Naive thymus-derived CD4-positive, alpha-beta T cell (primary cell): Measurements from ENCODE around the gene COL9A1. TPM values are rescaled to one million over a fixed set of nuclear protein-coding genes. Genes with fewer than 3 reads are reported as not detected.

ENCODE experiments used
- ATAC-seq: fragments of 150-1000 bp; cut with Tn5 transposase; 2 replicates; pipeline ENCODE4 v1.10.0; 2021; ENCODE audit warnings: mild to moderate bottlenecking, moderate library complexity
- CTCF ChIA-PET: fragments of 350-600 bp; sonication (Branson Sonifier 250); formaldehyde crosslinking; loops from one replicate; lab custom pipeline; 2021; ENCODE audit warnings: antibody characterized with exemption; lab: Charles Lee
- POLR2A ChIA-PET: fragments of 350-600 bp; sonication (Branson Sonifier 250); formaldehyde crosslinking; loops from one replicate; lab custom pipeline; 2021; ENCODE audit warnings: antibody characterized with exemption, inconsistent platforms; lab: Charles Lee
- DNase-seq, 9 donors: peaks; one replicate each; pipeline versions ENCODE4 v3.0.0 to v3.0.0-alpha.2; 2020 to 2022; ENCODE audit warnings: mixed read lengths in 1 of 9
- H3K27ac ChIP-seq: one replicate; pipeline ENCODE4 v1.7.0; 2013; ENCODE audit warnings: mild to moderate bottlenecking, low read depth, low read length, moderate library complexity
- H3K27me3 ChIP-seq, 2 donors: one replicate each; pipeline ENCODE4 v1.7.0; 2013; ENCODE audit warnings: low read length in 2 of 2, mild to moderate bottlenecking in 2 of 2, moderate library complexity in 2 of 2; ENCODE audit not compliant: control insufficient read depth in 2 of 2, insufficient read depth in 2 of 2
- H3K36me3 ChIP-seq, 3 experiments: 1 replicate in 2 of 3; 2 replicates in 1 of 3; pipeline ENCODE4 v1.7.0; 2013; ENCODE audit warnings: low read length in 3 of 3, mild to moderate bottlenecking in 3 of 3, moderate library complexity in 1 of 3; ENCODE audit not compliant: insufficient read depth in 3 of 3, control insufficient read depth in 2 of 3
- H3K4me1 ChIP-seq, 2 donors: one replicate each; pipeline ENCODE4 v1.7.0; 2013; ENCODE audit warnings: low read length in 2 of 2, mild to moderate bottlenecking in 2 of 2, moderate library complexity in 1 of 2; ENCODE audit not compliant: control insufficient read depth in 2 of 2, insufficient read depth in 2 of 2
- H3K4me3 ChIP-seq: 2 replicates; pipeline ENCODE4 v1.7.0; 2013; ENCODE audit warnings: mild to moderate bottlenecking, low read length
- H3K9me3 ChIP-seq, 3 experiments: 1 replicate in 2 of 3; 2 replicates in 1 of 3; pipeline ENCODE4 v1.7.0; 2013; ENCODE audit warnings: low read length in 3 of 3; ENCODE audit not compliant: control insufficient read depth in 2 of 3
- H3K27ac Mint-ChIP-seq, 9 donors: one replicate each; pipeline ENCODE4 v1.8.0; 2020 to 2022; ENCODE audit warnings: mixed read lengths in 9 of 9, mild to moderate bottlenecking in 8 of 9, moderate library complexity in 5 of 9, inconsistent platforms in 2 of 9
- H3K27me3 Mint-ChIP-seq, 5 donors: one replicate each; pipeline ENCODE4 v1.8.0; 2021 to 2022; ENCODE audit warnings: mixed read lengths in 5 of 5, mild to moderate bottlenecking in 1 of 5
- H3K36me3 Mint-ChIP-seq, 5 donors: one replicate each; pipeline ENCODE4 v1.8.0; 2020 to 2022; ENCODE audit warnings: mixed read lengths in 5 of 5, mild to moderate bottlenecking in 3 of 5, inconsistent platforms in 1 of 5
- H3K4me1 Mint-ChIP-seq, 7 donors: one replicate each; pipeline ENCODE4 v1.8.0; 2020 to 2022; ENCODE audit warnings: mixed read lengths in 7 of 7, mild to moderate bottlenecking in 3 of 7, inconsistent platforms in 1 of 7
- H3K4me3 Mint-ChIP-seq, 10 donors: one replicate each; pipeline ENCODE4 v1.8.0; 2020 to 2022; ENCODE audit warnings: mild to moderate bottlenecking in 10 of 10, mixed read lengths in 10 of 10, moderate library complexity in 6 of 10, inconsistent platforms in 2 of 10
- H3K9me3 Mint-ChIP-seq, 11 donors: one replicate each; pipeline ENCODE4 v1.8.0; 2020 to 2022; ENCODE audit warnings: mixed read lengths in 11 of 11, mild to moderate bottlenecking in 4 of 11, inconsistent platforms in 1 of 11, moderate library complexity in 1 of 11
- intact Hi-C, 2 donors: fragments of 100-400 bp; cut with micrococcal nuclease; formaldehyde crosslinking; loops; one replicate each; pipeline ENCODE4 v1.15.1; 2023
- polyA plus RNA-seq, 2 donors: library from polyadenylated mRNA; unstranded; fragments of 300-500 nt; fragmentation: Illumina TruSeq; gene quantifications; one replicate each; pipeline ENCODE4 v1.2.3, GENCODE V29; 2021
- total RNA-seq, 6 experiments: library from RNA in 5 of 6; stranded (reverse) in 5 of 6; gene quantifications; 1 replicate in 5 of 6; 2 replicates in 1 of 6; pipeline ENCODE4 v1.2.3 and lab custom pipeline; 2021 to 2026

The COL9A1 gene
- total and polyA plus RNA-seq, 7 experiments from 2014 or later: not detected

- ATAC-seq (no peak), DNase-seq (no peak)
- Mint-ChIP-seq H3K9me3 (peaks cover 0 to 4% (median 0%) of the 10 kb centered on the region in 11 donors), H3K36me3 (no peaks in the 10 kb centered on the region), H3K27me3 (peaks cover 0 to 20% (median 14%) of the 10 kb centered on the region in 5 donors), H3K27ac (no peak overlapping the region), H3K4me1 (no peaks in the 10 kb centered on the region), H3K4me3 (no peak overlapping the region)
- intact Hi-C loops: no loop called here
- Histone ChIP-seq H3K27ac (no peak overlapping the region), H3K4me3 (no peak overlapping the region), H3K4me1 (no peaks in the 10 kb centered on the region), H3K36me3 (no peaks in the 10 kb centered on the region), H3K9me3 (no peaks in the 10 kb centered on the region), H3K27me3 (peaks cover 0 to 3% of the 10 kb centered on the region in 2 donors)
- ChIA-PET CTCF (no interaction called here), POLR2A (no interaction called here)
These were observed 49.0 kb downstream of the COL9A1 start for GRCh38 chr6:70253923-70254322.

GRCh38 chr6:70252604-70253003, 50.3 kb downstream of the COL9A1 start:
- ChIA-PET CTCF (no interaction called here), POLR2A (no interaction called here)
- H3K4me1 ChIP-seq: no peaks in the 10 kb centered on the region
- H3K27ac ChIP-seq: no peak overlapping the region
- H3K4me3 ChIP-seq: no peak overlapping the region
- Mint-ChIP-seq H3K27me3 (peaks cover 0 to 27% (median 13%) of the 10 kb centered on the region in 5 donors), H3K4me3 (no peak overlapping the region), H3K9me3 (no peaks in the 10 kb centered on the region), H3K36me3 (no peaks in the 10 kb centered on the region), H3K27ac (no peak overlapping the region), H3K4me1 (no peaks in the 10 kb centered on the region)
- intact Hi-C loops: no loop called here
- peaks cover 0 to 3% of the 10 kb centered on the region in 2 donors for H3K27me3 ChIP-seq
- no peaks in the 10 kb centered on the region for H3K36me3 ChIP-seq
- no peak for ATAC-seq
- no peak for DNase-seq
- H3K9me3 ChIP-seq: no peaks in the 10 kb centered on the region

GRCh38 chr6:70246118-70246517, 56.8 kb downstream of the COL9A1 start:
- H3K27ac Mint-ChIP-seq: no peak overlapping the region
- no peaks in the 10 kb centered on the region for H3K4me1 Mint-ChIP-seq
- no peak overlapping the region for H3K4me3 Mint-ChIP-seq
- POLR2A ChIA-PET: no interaction called here
- DNase-seq (no peak), ATAC-seq (no peak)
- no peaks in the 10 kb centered on the region for H3K9me3 Mint-ChIP-seq
- Histone ChIP-seq H3K27ac (no peak overlapping the region), H3K4me1 (no peaks in the 10 kb centered on the region), H3K36me3 (no peaks in the 10 kb centered on the region), H3K9me3 (no peaks in the 10 kb centered on the region), H3K4me3 (no peak overlapping the region), H3K27me3 (peaks cover 0 to 3% of the 10 kb centered on the region in 2 donors)
- no peaks in the 10 kb centered on the region for H3K36me3 Mint-ChIP-seq
- H3K27me3 Mint-ChIP-seq: peaks cover 0 to 25% (median 15%) of the 10 kb centered on the region in 5 donors
- intact Hi-C loops: no loop called here
- CTCF ChIA-PET: no interaction called here

- Histone ChIP-seq H3K36me3 (no peaks in the 10 kb centered on the region), H3K4me3 (no peak overlapping the region), H3K27ac (no peak overlapping the region), H3K9me3 (no peaks in the 10 kb centered on the region), H3K4me1 (no peaks in the 10 kb centered on the region), H3K27me3 (no peaks in the 10 kb centered on the region)
- Mint-ChIP-seq H3K9me3 (peaks cover 0 to 2% (median 0%) of the 10 kb centered on the region in 11 donors), H3K4me3 (no peak overlapping the region), H3K36me3 (no peaks in the 10 kb centered on the region), H3K27ac (no peak overlapping the region), H3K4me1 (no peaks in the 10 kb centered on the region), H3K27me3 (peaks cover 0 to 24% (median 9%) of the 10 kb centered on the region in 5 donors)
- intact Hi-C loops: no loop called here
- ChIA-PET POLR2A (no interaction called here), CTCF (interaction anchor here (0.6 kb wide), 1 partner anchor 17 kb away, joined by 3 read pairs; no protein-coding TSS in a partner anchor)
- ATAC-seq (no peak), DNase-seq (no peak)
These were observed 60.9 kb downstream of the COL9A1 start for GRCh38 chr6:70241991-70242420.

GRCh38 chr6:70241031-70241430, 61.9 kb downstream of the COL9A1 start:
- H3K27ac ChIP-seq: no peak overlapping the region
- ChIA-PET CTCF (no interaction called here), POLR2A (no interaction called here)
- intact Hi-C loops: no loop called here
- ATAC-seq (no peak), DNase-seq (no peak)
- Mint-ChIP-seq H3K27me3 (peaks cover 0 to 22% (median 4%) of the 10 kb centered on the region in 5 donors), H3K9me3 (peaks cover 0 to 2% (median 0%) of the 10 kb centered on the region in 11 donors), H3K27ac (no peak overlapping the region), H3K4me3 (no peak overlapping the region), H3K36me3 (no peaks in the 10 kb centered on the region), H3K4me1 (no peaks in the 10 kb centered on the region)
- H3K4me3 ChIP-seq: no peak overlapping the region
- H3K4me1 ChIP-seq: no peaks in the 10 kb centered on the region
- no peaks in the 10 kb centered on the region for H3K27me3 ChIP-seq
- no peaks in the 10 kb centered on the region for H3K9me3 ChIP-seq
- no peaks in the 10 kb centered on the region for H3K36me3 ChIP-seq

GRCh38 chr6:70236343-70236742, 66.5 kb downstream of the COL9A1 start:
- H3K4me1 Mint-ChIP-seq: no peaks in the 10 kb centered on the region
- no peak overlapping the region for H3K4me3 Mint-ChIP-seq
- no peak overlapping the region for H3K27ac Mint-ChIP-seq
- H3K4me1 ChIP-seq: no peaks in the 10 kb centered on the region
- no peaks in the 10 kb centered on the region for H3K36me3 Mint-ChIP-seq
- H3K9me3 ChIP-seq: no peaks in the 10 kb centered on the region
- ChIA-PET POLR2A (no interaction called here), CTCF (no interaction called here)
- intact Hi-C loops: no loop called here
- H3K27me3 Mint-ChIP-seq: peaks cover 0 to 13% (median 8%) of the 10 kb centered on the region in 5 donors
- peaks cover 0 to 2% (median 0%) of the 10 kb centered on the region in 11 donors for H3K9me3 Mint-ChIP-seq
- ATAC-seq (no peak), DNase-seq (no peak)
- no peak overlapping the region for H3K4me3 ChIP-seq
- no peak overlapping the region for H3K27ac ChIP-seq
- H3K27me3 ChIP-seq: no peaks in the 10 kb centered on the region
- no peaks in the 10 kb centered on the region for H3K36me3 ChIP-seq

GRCh38 chr6:70234561-70235236, 68.2 kb downstream of the COL9A1 start:
- peaks cover 0 to 13% (median 8%) of the 10 kb centered on the region in 5 donors for H3K27me3 Mint-ChIP-seq
- no peak for DNase-seq
- no peak for ATAC-seq
- no peaks in the 10 kb centered on the region for H3K27me3 ChIP-seq
- H3K4me3 Mint-ChIP-seq: no peak overlapping the region
- H3K27ac ChIP-seq: no peak overlapping the region
- no peak overlapping the region for H3K4me3 ChIP-seq
- no peaks in the 10 kb centered on the region for H3K4me1 ChIP-seq
- H3K27ac Mint-ChIP-seq: no peak overlapping the region
- no peaks in the 10 kb centered on the region for H3K36me3 Mint-ChIP-seq
- H3K36me3 ChIP-seq: no peaks in the 10 kb centered on the region
- intact Hi-C loops: no loop called here
- ChIA-PET POLR2A (no interaction called here), CTCF (no interaction called here)
- H3K9me3 ChIP-seq: no peaks in the 10 kb centered on the region
- H3K4me1 Mint-ChIP-seq: no peaks in the 10 kb centered on the region
- H3K9me3 Mint-ChIP-seq: no peaks in the 10 kb centered on the region
